NCI-H748 (cell line): Measurements from ENCODE around the gene BOD1L1.

Experiments
- DNase-seq: peaks from one replicate; lab custom pipeline; 2025; ENCODE audit not compliant: unreplicated experiment; lab: John Stamatoyannopoulos, UW

Gene BOD1L1

DNA sequence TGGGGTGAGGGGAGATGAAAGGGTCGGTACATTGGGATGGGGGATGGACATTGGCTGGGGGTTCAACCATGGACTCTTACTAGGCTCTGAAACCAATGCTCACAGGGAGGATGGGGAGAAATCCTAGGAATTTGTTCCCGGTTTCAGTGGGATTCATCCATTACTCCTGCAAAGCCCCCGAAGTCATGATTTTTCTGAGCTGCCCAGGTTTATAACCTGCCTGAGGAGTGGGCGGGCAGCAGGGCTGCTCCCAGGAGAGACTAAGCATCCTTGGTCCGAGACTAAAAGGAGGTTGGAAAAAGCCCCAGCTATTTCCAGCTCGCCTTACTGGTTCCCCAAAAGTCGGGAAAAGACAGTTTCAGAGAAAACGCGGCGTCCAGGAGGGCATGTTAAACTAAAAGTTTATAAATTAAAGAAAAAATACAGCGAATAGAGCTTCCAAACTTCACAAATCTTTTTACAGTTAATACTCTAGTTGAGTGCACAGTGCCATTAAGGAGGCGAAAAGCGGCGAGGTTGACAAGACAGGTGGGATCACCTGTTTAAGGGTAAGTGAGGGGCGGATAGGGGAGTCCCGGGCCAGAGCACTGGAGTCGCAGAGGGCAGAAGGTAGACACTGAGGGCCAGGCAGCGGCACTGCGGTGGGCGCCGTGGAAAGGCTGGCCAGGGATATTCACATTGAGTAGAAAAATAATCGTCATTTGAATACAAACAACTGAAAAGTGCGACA is 86.9 kb downstream of the BOD1L1 start:
- DNase-seq: no peak

DNA sequence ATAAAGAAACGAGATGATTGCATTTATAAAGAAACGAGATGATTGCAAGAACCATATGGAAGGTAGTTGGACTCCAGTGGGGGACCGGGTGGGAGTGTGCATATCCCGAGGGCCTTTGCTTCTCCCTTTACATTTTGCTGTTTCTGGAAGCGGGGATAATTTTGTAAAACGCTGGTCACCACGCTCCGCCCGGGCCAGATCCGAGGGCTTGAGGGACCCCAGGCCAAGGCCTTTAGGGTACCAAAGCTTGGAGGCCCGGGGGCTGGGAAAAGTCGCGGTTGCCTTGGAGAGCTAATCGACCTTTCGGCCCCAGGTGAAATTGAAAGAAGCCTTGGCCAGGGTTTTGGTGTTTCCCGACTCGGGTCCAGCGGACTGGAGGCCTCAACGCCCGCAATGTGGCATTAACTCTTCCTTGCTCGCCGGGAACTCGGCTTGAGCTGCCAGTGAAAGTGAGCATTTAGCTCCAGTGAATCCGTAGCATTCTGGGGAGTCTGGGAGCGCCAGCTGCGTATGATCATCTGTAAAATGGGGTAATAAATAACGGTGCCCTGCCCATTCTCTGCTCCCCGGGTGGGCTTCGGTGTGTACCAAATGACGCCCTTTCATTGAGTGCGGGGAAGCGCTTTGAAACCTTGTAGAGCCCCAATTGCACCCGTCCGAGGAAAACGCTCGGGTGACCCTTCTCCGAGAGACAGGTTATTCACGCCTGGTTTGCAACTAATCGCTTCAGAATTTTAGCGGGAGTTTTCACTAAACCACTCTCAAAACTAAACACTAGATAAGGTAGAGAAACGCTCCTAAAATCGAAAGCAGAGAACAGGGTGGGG is 87.7 kb downstream of the BOD1L1 start:
- no peak for DNase-seq

DNA sequence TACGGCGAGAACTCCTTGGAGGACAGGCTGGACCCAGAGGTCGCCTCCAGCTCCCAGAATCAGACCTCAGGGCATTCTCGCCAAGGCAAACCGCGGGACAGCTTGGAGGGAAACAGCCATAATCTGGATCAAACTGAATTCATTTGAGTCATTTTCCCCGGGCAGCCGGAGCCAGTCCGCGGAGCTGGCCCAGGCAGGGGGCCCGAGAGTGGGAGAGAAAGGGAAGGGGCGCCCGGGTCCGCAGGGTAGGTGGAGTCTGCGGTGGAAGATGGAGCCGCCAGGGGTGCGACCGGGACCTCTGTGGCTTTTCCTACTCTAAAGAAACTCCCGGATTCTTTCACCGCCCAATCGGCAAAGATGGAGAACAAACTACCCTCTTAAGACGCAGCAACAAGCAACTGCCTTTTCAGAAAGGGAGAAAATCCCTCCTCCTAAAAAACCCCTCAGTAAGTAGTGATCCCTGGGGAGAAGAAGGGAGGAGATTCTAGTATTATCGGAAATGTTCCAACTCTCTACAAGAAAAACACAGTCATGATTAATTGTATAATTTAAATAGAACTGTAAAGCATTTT is 88.4 kb downstream of the BOD1L1 start:
- no peak for DNase-seq

DNA sequence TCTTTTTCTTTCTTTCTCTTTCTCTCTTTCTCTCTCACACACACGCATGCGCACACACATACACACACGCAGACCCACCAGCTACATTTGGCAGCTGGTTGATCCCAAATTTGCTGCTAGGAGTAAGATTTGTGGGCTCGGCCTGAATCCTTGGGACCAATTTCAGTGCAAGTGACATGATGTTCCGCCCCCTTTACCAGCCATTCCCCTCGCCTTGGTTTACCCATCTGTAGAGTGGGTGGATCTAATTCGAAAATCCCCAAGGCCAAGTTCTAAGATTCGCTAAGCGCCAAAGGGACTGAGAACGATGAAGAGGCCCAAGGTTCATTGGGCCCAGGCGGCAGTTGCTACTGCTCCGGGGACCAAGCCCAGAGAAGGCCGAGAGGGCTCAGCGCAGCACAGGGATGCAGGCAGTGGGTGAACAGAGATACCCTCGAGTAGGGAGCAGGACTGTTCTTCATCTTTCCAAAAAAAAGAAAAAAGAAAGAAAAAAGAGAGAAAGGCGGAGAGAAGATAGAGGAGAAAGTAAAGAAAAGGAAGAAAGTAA is 89.0 kb downstream of the BOD1L1 start:
- DNase-seq: no peak

DNA sequence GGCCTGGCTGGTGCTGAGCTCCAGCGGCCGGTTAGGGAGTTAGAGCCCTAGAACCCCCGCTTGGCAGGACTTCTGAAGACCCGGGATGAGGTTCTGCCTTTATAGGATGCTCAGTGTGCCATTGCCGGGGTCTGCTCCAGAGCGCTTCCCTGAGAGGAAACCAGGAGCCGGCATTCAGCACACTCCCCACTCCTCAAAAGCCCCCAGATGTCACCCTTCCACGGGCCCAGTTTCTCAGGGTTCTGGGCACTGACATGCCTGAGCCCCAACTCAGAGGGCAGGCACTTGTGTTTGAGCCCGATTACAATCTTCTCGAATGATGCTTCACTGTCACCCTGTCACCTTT is 89.7 kb downstream of the BOD1L1 start:
- DNase-seq: no peak

DNA sequence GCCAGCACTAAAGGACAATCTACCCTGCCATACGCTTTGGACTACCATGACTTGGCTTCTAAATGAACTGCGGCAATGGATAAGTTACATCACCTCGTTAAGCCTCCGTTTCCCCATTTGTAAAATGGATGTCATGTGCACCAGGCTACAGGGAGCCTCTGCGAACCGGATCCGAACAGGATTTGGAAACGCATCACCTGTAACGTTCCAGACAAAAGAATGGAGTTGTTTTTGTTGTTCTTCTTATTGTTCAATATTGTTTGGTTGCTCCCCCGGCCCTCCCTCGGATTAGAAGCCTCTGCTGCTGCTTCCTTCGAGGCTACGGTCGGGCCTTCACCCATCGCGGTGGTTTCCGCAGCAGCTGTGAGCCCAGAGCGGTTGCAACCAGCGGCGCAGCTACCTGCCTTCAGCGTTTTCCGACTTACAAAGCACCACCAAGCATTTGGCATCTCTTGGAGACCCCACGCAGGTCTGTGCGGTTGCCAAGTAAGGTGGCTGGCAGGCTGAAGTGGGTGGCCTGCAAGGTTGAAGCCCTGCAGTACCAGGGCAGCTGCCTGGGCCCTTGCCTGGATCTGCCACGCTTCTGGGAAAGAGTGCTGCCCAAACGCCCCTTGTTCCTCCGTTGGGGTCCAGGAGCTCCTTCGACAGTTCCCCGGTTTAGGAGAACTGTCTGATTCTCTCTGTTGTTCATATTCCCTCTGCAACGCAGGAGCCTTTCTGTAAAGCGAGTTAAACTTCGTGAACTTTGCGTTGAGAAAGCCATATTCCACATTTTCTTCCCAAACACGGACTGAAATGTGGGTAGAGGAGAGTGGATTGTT is 90.3 kb downstream of the BOD1L1 start:
- DNase-seq: no peak

DNA sequence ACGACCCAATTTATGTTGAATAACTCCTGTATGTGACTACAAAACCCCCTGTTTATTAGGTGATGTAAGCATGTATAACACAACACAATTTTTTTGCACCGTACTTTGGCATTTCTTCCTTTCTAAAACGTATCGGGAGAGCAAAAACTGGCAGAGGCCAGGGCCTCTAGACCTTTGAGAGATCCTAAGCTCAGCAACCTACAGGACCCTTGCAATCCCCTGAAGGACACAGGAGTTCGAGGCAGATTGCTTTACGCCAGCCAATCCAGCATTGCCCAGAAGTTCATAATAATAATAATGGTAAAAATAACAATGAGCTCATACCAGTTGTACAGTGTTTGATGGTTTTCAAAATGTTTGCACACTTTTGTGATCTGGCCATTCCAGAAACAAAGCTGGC is 90.9 kb downstream of the BOD1L1 start:
- no peak for DNase-seq

DNA sequence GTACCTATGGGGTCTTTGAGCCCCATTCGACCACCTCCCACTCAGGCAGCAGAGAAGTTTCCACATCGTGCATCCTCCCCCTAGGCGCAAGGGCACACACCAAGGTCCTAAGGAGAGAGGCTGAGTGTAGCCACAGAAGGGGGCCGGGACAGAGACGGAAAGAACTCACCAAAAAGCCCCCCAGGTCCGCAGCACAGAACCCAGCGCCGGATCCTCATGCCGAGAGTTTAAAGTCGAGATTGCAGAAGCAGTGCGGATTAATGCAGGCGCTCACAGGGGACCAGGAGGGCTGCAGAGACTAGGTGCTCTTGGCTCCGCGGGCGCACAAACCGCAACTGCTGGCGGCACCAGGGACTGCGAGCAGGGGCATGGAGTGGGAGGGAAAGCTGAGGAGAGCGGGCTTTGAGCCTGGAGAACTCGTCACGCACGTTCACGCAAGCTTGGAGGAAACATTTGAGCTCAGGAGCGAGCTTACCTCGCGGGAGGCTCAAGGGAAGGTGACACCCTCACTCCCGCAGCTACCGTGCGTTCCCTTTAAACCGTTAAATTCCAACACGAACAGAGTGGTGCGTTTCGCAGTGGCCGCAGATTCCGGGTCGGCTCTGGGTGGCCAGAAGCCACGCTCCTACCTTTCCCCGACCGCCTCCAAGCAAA is 91.7 kb downstream of the BOD1L1 start:
- no peak for DNase-seq

DNA sequence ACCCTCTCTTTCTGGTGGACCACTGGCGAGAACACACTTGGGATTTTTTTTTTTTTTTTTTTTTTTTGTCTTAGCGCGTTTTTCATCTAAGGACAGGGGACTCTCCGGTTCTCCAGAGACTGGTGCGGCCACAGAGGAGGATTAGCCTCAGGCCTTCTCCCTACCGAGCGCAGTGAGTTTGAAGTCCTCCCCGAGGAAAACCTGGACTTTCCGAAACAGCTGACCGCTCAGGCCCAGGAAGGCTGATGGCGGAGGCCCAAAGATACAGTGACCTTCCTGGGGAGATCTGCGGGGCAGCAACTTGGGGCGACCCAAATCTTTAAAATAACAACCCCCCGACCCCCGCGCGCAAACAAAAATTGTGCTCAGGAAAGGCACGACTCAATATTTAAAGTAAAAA is 92.4 kb downstream of the BOD1L1 start:
- DNase-seq: no peak

DNA sequence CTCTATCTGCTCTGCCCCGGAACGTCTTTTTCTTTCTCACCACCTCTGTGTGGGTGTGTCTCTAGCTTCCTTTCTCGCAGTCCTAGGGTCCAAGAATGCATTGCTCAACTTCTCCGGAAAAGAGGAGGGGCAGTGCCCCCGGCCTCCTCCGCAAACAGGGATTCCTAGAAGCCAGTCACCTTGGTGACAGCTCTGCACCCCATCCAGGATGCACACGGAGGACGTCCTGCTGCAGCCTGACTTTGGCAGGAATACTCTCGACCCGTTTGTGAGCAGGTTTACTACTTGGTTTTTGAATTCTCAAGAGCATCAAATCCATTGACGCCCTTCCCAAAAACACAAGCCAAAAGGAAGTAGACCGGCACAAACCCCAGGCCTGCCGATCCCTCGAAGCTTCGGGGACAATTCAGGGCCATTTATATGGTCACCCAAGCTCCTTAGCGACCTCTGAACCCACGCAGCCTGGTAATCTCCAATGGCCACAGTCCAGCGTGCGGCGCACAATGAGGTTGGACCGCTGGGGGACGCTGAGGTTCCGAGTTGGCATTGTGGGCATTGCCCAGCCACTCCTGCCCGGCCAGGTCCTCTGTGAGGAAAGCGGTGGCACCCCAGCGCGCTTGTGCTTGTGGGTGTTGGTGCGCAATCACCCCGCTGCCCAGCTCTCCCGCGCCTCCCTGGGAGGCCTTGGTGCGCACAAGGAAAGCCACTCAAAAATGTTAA is 93.0 kb downstream of the BOD1L1 start:
- DNase-seq: no peak

DNA sequence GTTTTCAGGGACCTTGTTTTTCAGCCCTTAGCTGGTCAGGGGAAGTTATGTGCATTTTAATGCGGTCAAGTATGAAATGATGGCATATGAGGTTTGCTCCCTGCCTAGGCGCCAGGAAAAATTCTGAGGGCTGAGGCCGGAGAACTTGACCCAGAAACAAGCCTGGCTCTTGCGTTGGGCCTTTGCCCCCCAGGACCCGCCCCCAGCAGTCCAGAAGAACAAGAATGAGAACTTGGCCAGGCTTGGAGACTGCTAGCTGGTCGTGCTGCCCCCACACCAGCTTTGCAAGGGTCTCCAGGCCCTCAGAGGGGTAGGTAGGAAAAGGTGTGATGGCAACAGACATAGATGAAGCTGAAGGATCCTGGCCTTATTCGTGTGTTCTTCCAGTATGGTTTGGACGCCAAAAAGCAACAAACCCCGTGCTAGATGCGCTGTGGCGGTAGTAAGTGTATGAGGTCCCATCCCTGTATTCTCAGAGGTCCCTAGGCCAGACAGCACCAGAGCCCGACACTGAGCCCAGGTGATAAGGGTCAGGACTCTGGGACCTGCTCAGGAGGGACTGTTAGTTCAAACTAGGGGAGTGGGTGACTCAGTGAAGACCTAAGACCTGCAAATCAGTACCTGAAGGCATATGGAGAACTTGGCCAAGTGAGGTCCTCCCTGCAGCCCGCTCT is 93.7 kb downstream of the BOD1L1 start:
- DNase-seq: no peak

DNA sequence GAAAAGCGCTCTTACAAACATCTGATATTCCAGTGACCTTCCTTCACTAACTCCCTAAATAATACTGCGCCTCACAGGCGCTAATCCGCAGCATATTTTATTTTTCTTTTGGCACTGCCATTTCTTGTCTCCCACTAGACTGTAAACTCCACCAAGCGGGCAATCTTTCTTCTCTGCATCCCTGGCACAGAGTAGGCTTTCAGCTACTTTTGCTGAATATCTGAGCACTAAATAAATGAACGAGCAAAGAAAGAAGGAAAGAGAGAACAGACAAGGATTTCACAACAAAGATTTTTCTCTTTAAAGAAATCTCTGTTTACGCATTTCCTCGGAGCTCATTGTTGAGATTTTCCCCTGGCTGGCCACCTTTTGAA is 95.9 kb downstream of the BOD1L1 start:
- DNase-seq: no peak

DNA sequence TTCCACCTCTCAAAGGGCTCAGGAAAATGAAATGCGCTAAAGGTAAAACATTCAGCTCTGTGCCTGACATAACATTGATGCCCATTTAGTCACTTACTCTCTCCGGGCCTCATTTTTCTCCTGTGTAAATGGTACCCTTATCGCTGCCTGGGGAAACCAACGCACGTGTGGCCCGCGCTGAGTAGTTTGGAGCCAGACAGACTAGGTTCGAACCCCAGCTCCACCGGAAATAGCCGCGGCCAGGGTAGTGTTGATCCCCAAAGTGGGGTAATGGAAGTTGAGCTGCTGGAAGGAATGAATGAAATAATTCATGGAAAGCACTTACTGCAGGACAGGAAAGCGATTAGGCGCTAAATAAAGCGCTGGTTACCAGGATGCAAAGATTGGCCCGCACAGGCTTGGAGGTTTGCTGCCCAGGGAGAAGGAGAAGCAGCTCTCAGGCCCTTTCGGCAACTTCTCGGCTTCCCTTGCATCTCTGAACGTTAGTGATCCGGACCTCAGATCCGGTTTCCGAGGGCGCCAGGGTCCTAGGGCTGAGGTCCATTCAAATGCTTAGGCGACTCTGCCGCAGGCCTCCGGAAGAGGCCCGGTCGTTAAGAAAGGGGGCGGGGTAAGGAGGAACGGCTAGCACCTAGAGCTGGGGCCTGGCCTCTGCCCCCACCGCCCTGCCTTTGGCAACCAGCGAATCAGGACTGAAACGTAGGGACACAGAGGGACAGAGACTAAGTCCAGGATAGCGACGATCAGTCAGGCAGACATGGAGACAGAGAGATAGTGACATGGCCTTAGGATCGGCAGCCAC is 96.5 kb downstream of the BOD1L1 start:
- DNase-seq: no peak

DNA sequence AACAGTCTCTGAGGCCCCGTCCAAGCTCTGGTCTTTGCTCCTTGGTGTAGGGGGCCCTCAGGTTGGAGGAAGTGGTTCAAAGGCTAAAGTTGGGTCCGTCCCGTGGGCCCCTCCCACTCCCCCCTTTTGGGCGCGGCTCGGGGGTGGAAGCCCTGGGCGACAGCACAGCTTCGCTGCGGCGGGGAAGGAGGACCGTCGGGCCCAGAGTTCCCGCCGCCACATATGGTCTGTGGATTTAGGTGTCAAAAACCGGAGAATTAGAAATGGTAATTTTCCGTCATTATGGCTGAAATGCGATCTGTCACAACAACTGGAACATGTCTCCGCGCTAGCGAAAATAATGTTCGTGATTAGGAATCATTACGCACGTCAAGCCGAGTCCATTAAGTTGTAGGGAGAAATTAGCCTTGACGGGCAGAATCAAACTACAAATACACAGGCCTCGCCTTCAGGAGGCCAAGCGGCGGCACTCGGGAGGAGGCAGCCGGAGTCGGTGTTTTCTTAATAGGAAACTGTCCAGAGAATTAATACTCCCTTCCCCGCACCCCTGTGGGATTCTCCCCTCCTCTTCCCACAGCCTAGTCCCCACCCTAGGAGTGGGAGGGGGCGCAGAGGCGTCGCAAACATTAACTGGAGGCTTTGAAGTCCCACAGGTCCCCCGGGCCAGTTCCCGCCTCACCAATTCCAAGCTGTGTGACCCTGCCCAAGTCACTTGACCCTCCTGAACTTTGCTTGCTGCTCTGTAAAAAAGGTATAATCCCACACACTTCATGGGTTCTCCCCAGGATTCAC is 98.2 kb downstream of the BOD1L1 start:
- DNase-seq: no peak

DNA sequence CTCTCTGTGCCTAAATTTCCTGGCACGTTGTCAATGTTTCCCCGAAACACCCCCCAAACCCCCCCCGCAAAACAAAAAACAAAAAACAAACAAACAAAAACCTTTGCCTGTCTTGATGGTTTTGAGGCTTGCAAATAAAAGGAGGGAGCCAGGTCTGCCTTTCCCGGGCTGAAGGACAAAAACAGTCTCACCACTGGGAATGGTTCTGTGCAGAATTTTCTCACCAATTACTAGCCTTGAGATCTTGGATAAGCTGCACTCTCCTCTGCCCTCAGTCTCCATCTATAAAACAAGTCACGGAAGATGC is 98.8 kb downstream of the BOD1L1 start:
- DNase-seq: no peak

DNA sequence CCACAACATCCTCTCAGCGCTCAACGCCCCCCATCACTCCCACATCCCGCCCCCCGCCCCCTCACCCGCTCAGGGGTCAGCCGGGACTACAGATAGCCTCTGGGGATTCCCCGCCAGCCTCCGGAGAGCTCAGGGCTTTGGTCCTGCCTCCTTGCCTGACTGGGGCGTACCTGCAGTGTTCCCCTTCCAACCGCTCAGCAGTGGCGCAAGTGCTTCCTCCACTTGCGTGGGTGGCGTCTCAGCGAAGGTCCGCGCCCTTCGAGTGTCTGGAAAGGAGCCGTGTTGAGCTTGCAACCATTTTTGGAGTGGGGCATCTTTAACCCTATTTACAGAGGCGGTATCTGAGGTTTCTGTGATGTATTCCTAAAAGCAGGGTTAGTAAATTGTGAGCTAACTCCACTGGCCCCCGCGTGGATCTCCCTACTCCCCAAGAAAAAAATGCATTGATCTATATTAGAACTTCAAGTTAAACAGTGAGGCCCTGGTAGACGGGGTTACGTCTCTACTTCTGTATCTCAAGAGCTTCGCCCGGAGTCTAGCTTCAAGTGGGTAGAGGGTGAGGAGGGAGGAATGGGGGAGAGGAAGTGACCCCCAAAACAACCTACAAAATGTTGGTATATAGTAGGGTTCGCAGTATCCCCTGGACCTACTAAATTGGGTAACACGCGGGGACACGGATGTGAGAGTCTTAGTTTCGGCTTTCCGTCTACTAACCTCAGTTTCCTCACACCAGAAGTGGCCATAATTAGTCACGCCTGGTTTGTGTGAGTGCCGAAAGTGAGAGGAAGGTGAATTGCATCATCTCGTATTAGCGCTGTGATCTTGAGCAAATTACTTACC is 99.3 kb downstream of the BOD1L1 start:
- peak; percentile 33 for DNase-seq
